ENCODE data around the gene INSR. TPM values are rescaled to one million over a fixed set of nuclear protein-coding genes. Genes with fewer than 3 reads are reported as not detected.

Gene INSR
- total and polyA plus RNA-seq, 2 donors (not counting 3 experiments of a cell fraction or from before 2014, with no cell fraction given) = 4.9 to 19.5 TPM

- H3K4me3 ChIP-seq (replicated peaks in 1 of 3; ENCODE audit: insufficient read depth in 1 of 3, low read depth in 1 of 3, low read length in 3 of 3) = no peak overlapping the region
- H3K27me3 ChIP-seq (ENCODE audit: control insufficient read depth in 2 of 2, insufficient read depth in 2 of 2, low read length in 2 of 2) = no peaks in the 10 kb centered on the region
- ChIA-PET POLR2A (no interaction called here), CTCF (interaction anchor here (0.7 kb wide), 1 partner anchor 21 kb away, joined by 4 read pairs; no protein-coding TSS in a partner anchor)
- no peak for TF ChIP-seq POLR2A (IDR thresholded peaks at IDR 0.05; ENCODE audit: low read depth, low read length)
- no peak for TF ChIP-seq GATA2 (IDR thresholded peaks at IDR 0.05; ENCODE audit: insufficient read depth, insufficient read length, low read depth, low read length)
- TF ChIP-seq CTCF (IDR thresholded peaks at IDR 0.05; ENCODE audit: extremely low read depth in 1 of 2, insufficient read depth in 1 of 2, low read depth in 1 of 2, low read length in 2 of 2) = no peak
- no peak for TF ChIP-seq FOS (IDR thresholded peaks at IDR 0.05; ENCODE audit: borderline replicate concordance, insufficient read depth, low read length)
- no peak for TF ChIP-seq MYC (IDR thresholded peaks at IDR 0.05; ENCODE audit: low read depth, low read length)
- no peak for TF ChIP-seq POLR2AphosphoS5 (IDR thresholded peaks at IDR 0.05; ENCODE audit: insufficient read depth, low read depth, low read length)
- TF ChIP-seq MAX (IDR thresholded peaks at IDR 0.05; ENCODE audit: insufficient read depth, insufficient read length) = no peak
- no peak for TF ChIP-seq JUN (IDR thresholded peaks at IDR 0.05; ENCODE audit: borderline replicate concordance, insufficient read depth, insufficient read length, low read depth)
- TF ChIP-seq EZH2 (IDR thresholded peaks at IDR 0.05; ENCODE audit: borderline replicate concordance, low read depth, low read length, severe bottlenecking) = no peak
- BruUV-seq (replicated peaks) = no TSS peak
- FAIRE-seq (no peak), DNase-seq (ENCODE audit: low read depth, low spot score) (no peak)
- no peaks in the 10 kb centered on the region for H3K4me1 ChIP-seq (ENCODE audit: control insufficient read depth, extremely low read depth, insufficient read depth, low read length)
- H3K9me3 ChIP-seq (replicated peaks; ENCODE audit: control insufficient read depth, insufficient read depth, low read length) = no peaks in the 10 kb centered on the region
- dilution Hi-C loops (cut with MboI; ENCODE audit: extremely low pct_ligation_motif_present, low sequenced_read_pairs) = no loop called here
- no peak overlapping the region for H3K27ac ChIP-seq (ENCODE audit: insufficient read depth, low read depth, low read length)
- intact Hi-C loops (cut with micrococcal nuclease) = no loop called here
- H3K9ac ChIP-seq (replicated peaks; ENCODE audit: extremely low read depth, insufficient read depth, low read length) = no peak overlapping the region
- no peak overlapping the region for H3K4me2 ChIP-seq (ENCODE audit: insufficient read depth, low read length)
- H3K9me1 ChIP-seq (replicated peaks; ENCODE audit: control insufficient read depth, extremely low read depth, insufficient read depth, low read length) = no peaks in the 10 kb centered on the region
- H3K79me2 ChIP-seq (ENCODE audit: control insufficient read depth, insufficient read depth, low read length) = no peaks in the 10 kb centered on the region
- H2AFZ ChIP-seq (ENCODE audit: low read depth, low read length) = no peak overlapping the region
- no peaks in the 10 kb centered on the region for H3K36me3 ChIP-seq (ENCODE audit: control insufficient read depth in 2 of 2, extremely low read depth in 1 of 2, insufficient read depth in 2 of 2, low read length in 2 of 2)
- no peaks in the 10 kb centered on the region for H4K20me1 ChIP-seq (replicated peaks; ENCODE audit: control insufficient read depth, extremely low read depth, insufficient read depth, low read length)
Measured at GRCh38 chr19:7304200-7304599, 10.0 kb upstream of the INSR start.

Measured in endothelial cell of umbilical vein (primary cell).